A673 (cell line): ENCODE results near the gene LCN1.

Experiments
- EZH2 ChIP-seq: fragments of 200-600 bp; sonication (generic); IDR thresholded peaks from 2 replicates; pipeline ENCODE4 v1.6.1; 2017; ENCODE audit warnings: borderline replicate concordance, low read depth, mild to moderate bottlenecking, mixed read lengths, antibody characterized with exemption, low read length; ENCODE audit not compliant: poor library complexity, severe bottlenecking
- TF ChIP-seq, protein P1 (sequence below): fragments of 300-800, 200-600 bp; sonication (generic); conservative IDR thresholded peaks from 2 replicates; pipeline ENCODE4 v1.5.1; 2017; ENCODE audit warnings: low read depth, mild to moderate bottlenecking, antibody characterized with exemption, low read length, moderate library complexity, mixed read lengths

- TF ChIP-seq, protein P1, sequence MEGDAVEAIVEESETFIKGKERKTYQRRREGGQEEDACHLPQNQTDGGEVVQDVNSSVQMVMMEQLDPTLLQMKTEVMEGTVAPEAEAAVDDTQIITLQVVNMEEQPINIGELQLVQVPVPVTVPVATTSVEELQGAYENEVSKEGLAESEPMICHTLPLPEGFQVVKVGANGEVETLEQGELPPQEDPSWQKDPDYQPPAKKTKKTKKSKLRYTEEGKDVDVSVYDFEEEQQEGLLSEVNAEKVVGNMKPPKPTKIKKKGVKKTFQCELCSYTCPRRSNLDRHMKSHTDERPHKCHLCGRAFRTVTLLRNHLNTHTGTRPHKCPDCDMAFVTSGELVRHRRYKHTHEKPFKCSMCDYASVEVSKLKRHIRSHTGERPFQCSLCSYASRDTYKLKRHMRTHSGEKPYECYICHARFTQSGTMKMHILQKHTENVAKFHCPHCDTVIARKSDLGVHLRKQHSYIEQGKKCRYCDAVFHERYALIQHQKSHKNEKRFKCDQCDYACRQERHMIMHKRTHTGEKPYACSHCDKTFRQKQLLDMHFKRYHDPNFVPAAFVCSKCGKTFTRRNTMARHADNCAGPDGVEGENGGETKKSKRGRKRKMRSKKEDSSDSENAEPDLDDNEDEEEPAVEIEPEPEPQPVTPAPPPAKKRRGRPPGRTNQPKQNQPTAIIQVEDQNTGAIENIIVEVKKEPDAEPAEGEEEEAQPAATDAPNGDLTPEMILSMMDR, result no peak
- TF ChIP-seq EZH2, result no peak
Observed at GRCh38 chr9:135512904-135513303, 8.3 kb upstream of the LCN1 start.
